OCI-LY1 (cell line): ENCODE measurements around the gene AKAP9.
"Not testable (repeated sequence)": the region's sequence is repeated elsewhere in the genome, so short reads cannot be mapped to it uniquely, and the experiment has no call there.

ENCODE experiments used
- H2AFZ ChIP-seq: fragments of 200-600 bp; sonication (generic), shearing (Covaris generic); 2 replicates; pipeline ENCODE4 v1.6.0; 2014; ENCODE audit warnings: antibody characterized with exemption, mild to moderate bottlenecking, low read length
- H3F3A ChIP-seq: fragments of 200-600 bp; sonication (generic), shearing (Covaris generic); 2 replicates; pipeline ENCODE4 v1.6.0; 2014; ENCODE audit warnings: mild to moderate bottlenecking, antibody characterized with exemption, low read length, moderate library complexity; ENCODE audit not compliant: insufficient read depth
- H3K27ac ChIP-seq: fragments of 200-600 bp; sonication (generic); 2 replicates; pipeline ENCODE4 v1.5.1; 2014; ENCODE audit warnings: low read length, mixed run types, mild to moderate bottlenecking, low read depth; ENCODE audit not compliant: poor library complexity, severe bottlenecking
- H3K27me3 ChIP-seq: fragments of 200-600 bp; sonication (generic); 2 replicates; pipeline ENCODE4 v1.6.0; 2014; ENCODE audit warnings: antibody characterized with exemption, mild to moderate bottlenecking, low read length, moderate library complexity; ENCODE audit not compliant: insufficient read depth
- H3K36me3 ChIP-seq: fragments of 200-600 bp; sonication (generic); 2 replicates; pipeline ENCODE4 v1.6.1; 2014; ENCODE audit warnings: mild to moderate bottlenecking, antibody characterized with exemption, low read length, moderate library complexity, mixed read lengths; ENCODE audit not compliant: insufficient read depth
- H3K4me1 ChIP-seq: fragments of 200-600 bp; sonication (generic); 2 replicates; pipeline ENCODE4 v1.5.1; 2014; ENCODE audit warnings: mild to moderate bottlenecking, low read length, moderate library complexity; ENCODE audit not compliant: insufficient read depth, severe bottlenecking
- H3K4me2 ChIP-seq: fragments of 200-600 bp; sonication (generic), shearing (Covaris generic); 2 replicates; pipeline ENCODE4 v1.6.1; 2014; ENCODE audit warnings: low read length
- H3K4me3 ChIP-seq: fragments of 200-600 bp; sonication (generic); 2 replicates; pipeline ENCODE4 v1.5.1; 2014; ENCODE audit warnings: low read length, low read depth, mild to moderate bottlenecking, mixed read lengths; ENCODE audit not compliant: poor library complexity, severe bottlenecking
- H3K79me2 ChIP-seq: fragments of 200-600 bp; shearing (Covaris generic); 2 replicates; pipeline ENCODE4 v1.6.1; 2016; ENCODE audit warnings: mixed run types, low read length, mixed read lengths; ENCODE audit not compliant: insufficient read depth
- H3K9ac ChIP-seq: fragments of 200-600 bp; sonication (generic), shearing (Covaris generic); 2 replicates; pipeline ENCODE4 v1.6.1; 2014; ENCODE audit warnings: mild to moderate bottlenecking, low read length, mixed read lengths
- H3K9me2 ChIP-seq: fragments of 200-600 bp; sonication (generic), shearing (Covaris generic); 2 replicates; pipeline ENCODE4 v1.6.1; 2014; ENCODE audit warnings: low read depth, mild to moderate bottlenecking, low read length, mixed read lengths
- H3K9me3 ChIP-seq: fragments of 200-600 bp; shearing (Covaris generic); 2 replicates; pipeline ENCODE4 v1.6.1; 2014; ENCODE audit warnings: low read length, mixed read lengths
- H4K20me1 ChIP-seq: fragments of 200-600 bp; sonication (generic), shearing (Covaris generic); 2 replicates; pipeline ENCODE4 v1.6.0; 2016; ENCODE audit warnings: mild to moderate bottlenecking, low read length; ENCODE audit not compliant: insufficient read depth
- EZH2 ChIP-seq: fragments of 200-600 bp; sonication (generic), shearing (Covaris generic); IDR thresholded peaks from 2 replicates; pipeline ENCODE4 v1.8.0; 2017; ENCODE audit warnings: borderline replicate concordance, mixed run types, mild to moderate bottlenecking, antibody characterized with exemption, low read length, moderate library complexity, mixed read lengths
- TF ChIP-seq, protein P1 (sequence below): fragments of 200-600 bp; sonication (generic), shearing (Covaris generic); IDR thresholded peaks from 2 replicates; pipeline ENCODE4 v1.5.1; 2017; ENCODE audit warnings: mild to moderate bottlenecking, antibody characterized with exemption, low read length, moderate library complexity, mixed read lengths

Gene AKAP9

DNA sequence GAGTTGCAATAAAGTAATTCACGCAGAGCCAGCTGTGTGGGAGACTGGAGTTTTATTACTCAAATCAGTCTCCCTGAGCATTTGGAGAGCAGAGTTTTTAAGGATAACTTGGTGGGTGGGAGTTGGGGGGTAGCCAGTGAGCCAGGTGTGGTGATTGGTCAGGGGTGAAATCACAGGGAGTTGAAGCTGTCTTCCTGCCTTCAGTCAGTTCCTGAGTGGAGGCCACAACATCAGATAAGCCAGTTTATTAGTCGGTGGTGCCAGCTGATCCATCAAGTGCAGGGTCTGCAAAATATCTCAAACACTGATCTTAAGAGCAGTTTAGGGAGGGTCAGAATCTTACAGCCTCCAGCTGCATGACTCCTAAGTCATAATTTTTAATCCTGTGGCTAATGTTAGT, 196.9 kb downstream of the AKAP9 start:
- H2AFZ ChIP-seq: no peak overlapping the region
- no peak overlapping the region for H3K27ac ChIP-seq

DNA sequence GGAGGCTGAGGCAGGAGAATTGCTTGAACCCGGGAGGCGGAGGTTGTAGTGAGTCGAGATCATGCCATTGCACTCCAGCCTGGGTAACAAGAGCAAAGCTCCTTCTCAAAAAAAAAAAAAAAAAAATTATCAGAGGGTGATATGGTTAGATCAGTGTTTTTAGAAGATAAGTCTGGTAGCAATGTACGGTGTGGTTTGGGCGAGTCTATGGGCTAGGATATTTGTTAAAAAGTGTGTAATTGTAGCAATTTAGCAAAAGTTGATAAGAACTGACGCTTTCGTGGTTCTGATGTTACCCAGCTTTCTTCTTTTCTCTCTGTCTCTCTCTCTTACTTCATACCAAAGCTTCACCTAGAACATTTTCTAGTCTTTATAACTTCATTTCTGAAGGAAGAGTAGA, 200.5 kb downstream of the AKAP9 start:
- Histone ChIP-seq H3F3A (no peaks in the 10 kb centered on the region), H3K27me3 (no peaks in the 10 kb centered on the region), H3K4me1 (no peaks in the 10 kb centered on the region), H3K9ac (no peak overlapping the region), H2AFZ (no peak overlapping the region), H3K79me2 (no peaks in the 10 kb centered on the region), H3K9me3 (no peaks in the 10 kb centered on the region), H3K4me2 (no peak overlapping the region), H3K9me2 (no peaks in the 10 kb centered on the region), H3K36me3 (no peaks in the 10 kb centered on the region), H4K20me1 (no peaks in the 10 kb centered on the region), H3K27ac (no peak overlapping the region), H3K4me3 (no peak overlapping the region)
- TF ChIP-seq, protein P1, sequence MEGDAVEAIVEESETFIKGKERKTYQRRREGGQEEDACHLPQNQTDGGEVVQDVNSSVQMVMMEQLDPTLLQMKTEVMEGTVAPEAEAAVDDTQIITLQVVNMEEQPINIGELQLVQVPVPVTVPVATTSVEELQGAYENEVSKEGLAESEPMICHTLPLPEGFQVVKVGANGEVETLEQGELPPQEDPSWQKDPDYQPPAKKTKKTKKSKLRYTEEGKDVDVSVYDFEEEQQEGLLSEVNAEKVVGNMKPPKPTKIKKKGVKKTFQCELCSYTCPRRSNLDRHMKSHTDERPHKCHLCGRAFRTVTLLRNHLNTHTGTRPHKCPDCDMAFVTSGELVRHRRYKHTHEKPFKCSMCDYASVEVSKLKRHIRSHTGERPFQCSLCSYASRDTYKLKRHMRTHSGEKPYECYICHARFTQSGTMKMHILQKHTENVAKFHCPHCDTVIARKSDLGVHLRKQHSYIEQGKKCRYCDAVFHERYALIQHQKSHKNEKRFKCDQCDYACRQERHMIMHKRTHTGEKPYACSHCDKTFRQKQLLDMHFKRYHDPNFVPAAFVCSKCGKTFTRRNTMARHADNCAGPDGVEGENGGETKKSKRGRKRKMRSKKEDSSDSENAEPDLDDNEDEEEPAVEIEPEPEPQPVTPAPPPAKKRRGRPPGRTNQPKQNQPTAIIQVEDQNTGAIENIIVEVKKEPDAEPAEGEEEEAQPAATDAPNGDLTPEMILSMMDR: no peak
- no peak for TF ChIP-seq EZH2

More for the DNA sequence above, 196.9 kb downstream of the AKAP9 start:
- H3K4me2 ChIP-seq: no peak overlapping the region
- H3K4me3 ChIP-seq: no peak overlapping the region
- TF ChIP-seq, protein P1: no peak
- TF ChIP-seq EZH2: no peak
- H3K9ac ChIP-seq: no peak overlapping the region
- no peaks in the 10 kb centered on the region for H3K9me3 ChIP-seq
- H3K9me2 ChIP-seq: no peaks in the 10 kb centered on the region
- H3F3A ChIP-seq: no peaks in the 10 kb centered on the region
- H3K4me1 ChIP-seq: peaks cover 16% of the 10 kb centered on the region
- H3K27me3 ChIP-seq: no peaks in the 10 kb centered on the region
- H4K20me1 ChIP-seq: no peaks in the 10 kb centered on the region
- no peaks in the 10 kb centered on the region for H3K36me3 ChIP-seq
- H3K79me2 ChIP-seq: peaks cover 11% of the 10 kb centered on the region

DNA sequence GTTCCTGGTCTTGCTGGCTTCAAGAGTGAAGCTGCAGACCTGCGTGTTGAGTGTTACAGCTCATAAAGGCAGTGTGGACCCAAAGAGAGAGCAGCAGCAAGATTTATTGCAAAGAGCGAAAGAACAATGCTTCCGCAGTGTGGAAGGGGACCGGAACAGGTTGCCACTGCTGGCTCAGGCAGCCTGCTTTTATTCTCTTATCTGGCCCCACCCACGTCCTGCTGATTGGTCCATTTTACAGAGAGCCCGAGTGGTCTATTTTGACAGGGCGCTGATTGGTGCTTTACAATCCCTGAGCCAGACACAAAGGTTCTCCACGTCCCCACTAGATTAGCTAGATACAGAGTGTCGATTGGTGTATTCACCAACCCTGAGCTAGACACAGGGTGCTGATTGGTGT, 202.1 kb downstream of the AKAP9 start:
- not testable (repeated sequence) for H2AFZ ChIP-seq, H4K20me1 ChIP-seq, H3F3A ChIP-seq, H3K9me3 ChIP-seq, H3K36me3 ChIP-seq, H3K4me1 ChIP-seq, H3K9me2 ChIP-seq, H3K4me2 ChIP-seq, H3K79me2 ChIP-seq, H3K4me3 ChIP-seq, H3K27ac ChIP-seq, H3K9ac ChIP-seq, H3K27me3 ChIP-seq

DNA sequence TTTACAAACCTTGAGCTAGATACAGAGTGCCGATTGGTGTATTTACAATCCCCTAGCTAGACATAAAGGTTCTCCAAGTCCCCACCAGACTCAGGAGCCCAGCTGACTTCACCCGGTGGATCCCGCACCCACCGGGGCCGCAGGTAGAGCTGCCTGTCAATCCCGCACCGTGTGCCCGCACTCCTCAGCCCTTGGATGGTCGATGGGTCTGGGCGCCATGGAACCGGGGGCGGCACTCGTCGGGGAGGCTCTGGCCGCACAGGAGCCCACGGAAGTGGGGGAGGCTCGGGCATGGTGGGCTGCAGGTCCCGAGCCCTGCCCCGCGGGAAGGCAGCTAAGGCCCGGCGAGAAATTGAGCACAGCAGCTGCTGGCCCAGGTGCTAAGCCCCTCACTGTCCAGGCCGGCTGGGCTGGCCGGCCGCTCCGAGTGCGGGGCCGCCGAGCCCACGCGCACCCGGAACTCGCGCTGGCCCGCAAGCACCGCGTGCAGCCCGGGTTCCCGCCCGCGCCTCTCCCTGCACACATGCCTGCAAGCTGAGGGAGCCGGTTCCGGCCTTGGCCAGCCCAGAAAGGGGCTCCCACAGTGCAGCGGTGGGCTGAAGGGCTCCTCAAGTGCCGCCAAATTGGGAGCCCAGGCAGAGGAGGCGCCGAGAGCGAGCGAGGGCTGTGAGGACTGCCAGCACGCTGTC, 202.7 kb downstream of the AKAP9 start:
- H3K27ac ChIP-seq, H3K4me3 ChIP-seq: not testable (repeated sequence)

More for the DNA sequence above, 202.7 kb downstream of the AKAP9 start:
- H3K79me2 ChIP-seq, H3K9me2 ChIP-seq, H3F3A ChIP-seq, H3K4me1 ChIP-seq, H3K36me3 ChIP-seq, H3K4me2 ChIP-seq, H2AFZ ChIP-seq, H3K9me3 ChIP-seq, H3K27me3 ChIP-seq, H3K9ac ChIP-seq, H4K20me1 ChIP-seq: not testable (repeated sequence)
